Neural cell (in vitro differentiated cells): ENCODE data around the gene NR1D1. TPM values are rescaled to one million over a fixed set of nuclear protein-coding genes. Genes with fewer than 3 reads are reported as not detected.

Source experiments
- H2AFZ ChIP-seq: fragments of 200-600, 300-800 bp; sonication (generic), shearing (Covaris generic); 2 replicates; pipeline ENCODE4 v1.6.0; 2014; ENCODE audit warnings: low read depth, mild to moderate bottlenecking, antibody characterized with exemption, low read length, moderate library complexity
- H3F3A ChIP-seq: fragments of 200-600 bp; shearing (Covaris generic); 2 replicates; pipeline ENCODE4 v1.6.1; 2016; ENCODE audit warnings: mild to moderate bottlenecking, moderate library complexity, mixed read lengths, antibody characterized with exemption, low read length; ENCODE audit not compliant: insufficient read depth, poor library complexity, severe bottlenecking
- H3K27ac ChIP-seq: fragments of 200-600, 300-800 bp; sonication (generic), shearing (Covaris generic); 2 replicates; pipeline ENCODE4 v1.5.1; 2014; ENCODE audit warnings: mild to moderate bottlenecking, low read length, moderate library complexity
- H3K27me3 ChIP-seq: fragments of 300-800, 200-600 bp; sonication (generic), shearing (Covaris generic); 2 replicates; pipeline ENCODE4 v1.6.0; 2014; ENCODE audit warnings: mild to moderate bottlenecking, low read depth, low read length, moderate library complexity; ENCODE audit not compliant: insufficient read depth
- H3K36me3 ChIP-seq: fragments of 300-800, 200-600 bp; sonication (generic), shearing (Covaris generic); 2 replicates; pipeline ENCODE4 v1.5.1; 2014; ENCODE audit warnings: mild to moderate bottlenecking, antibody characterized with exemption, low read length, moderate library complexity; ENCODE audit not compliant: insufficient read depth
- H3K4me2 ChIP-seq: fragments of 300-800, 200-600 bp; sonication (generic), shearing (Covaris generic); 2 replicates; pipeline ENCODE4 v1.6.0; 2014; ENCODE audit warnings: mild to moderate bottlenecking, low read length
- H3K4me3 ChIP-seq: fragments of 300-800, 200-600 bp; sonication (generic), shearing (Covaris generic); 2 replicates; pipeline ENCODE4 v1.5.1; 2014; ENCODE audit warnings: mild to moderate bottlenecking, low read length, moderate library complexity
- H3K79me2 ChIP-seq: fragments of 200-600 bp; shearing (Covaris generic); replicated peaks from 2 replicates; pipeline ENCODE4 v1.6.0; 2014; ENCODE audit warnings: mild to moderate bottlenecking, low read length, moderate library complexity; ENCODE audit not compliant: insufficient read depth
- H3K9ac ChIP-seq: fragments of 300-800, 200-600 bp; sonication (generic), shearing (Covaris generic); 2 replicates; pipeline ENCODE4 v1.6.1; 2016; ENCODE audit warnings: mild to moderate bottlenecking, low read length, mixed read lengths
- H3K9me2 ChIP-seq: fragments of 200-600 bp; shearing (Covaris generic); 2 replicates; pipeline ENCODE4 v1.6.1; 2016; ENCODE audit warnings: mild to moderate bottlenecking, low read length, mixed read lengths; ENCODE audit not compliant: insufficient read depth
- H3K9me3 ChIP-seq: fragments of 200-600, 300-800 bp; sonication (generic), shearing (Covaris generic); 2 replicates; pipeline ENCODE4 v1.6.1; 2016; ENCODE audit warnings: mild to moderate bottlenecking, mixed run types, low read length, moderate library complexity, mixed read lengths
- H4K20me1 ChIP-seq: fragments of 200-600 bp; shearing (Covaris generic); 2 replicates; pipeline ENCODE4 v1.6.1; 2016; ENCODE audit warnings: mild to moderate bottlenecking, mixed run types; ENCODE audit not compliant: insufficient read depth
- CTCF ChIP-seq: fragments of 450-650 bp; IDR thresholded peaks from 2 replicates; pipeline ENCODE4 v1.5.1; 2014; ENCODE audit warnings: antibody characterized with exemption, mild to moderate bottlenecking, moderate library complexity; ENCODE audit not compliant: poor library complexity, severe bottlenecking
- EP300 ChIP-seq: fragments of 450-650 bp; conservative IDR thresholded peaks from 2 replicates; pipeline ENCODE4 v1.6.1; 2014; ENCODE audit warnings: antibody characterized with exemption, mild to moderate bottlenecking, moderate library complexity; ENCODE audit not compliant: poor library complexity, severe bottlenecking
- EZH2 ChIP-seq: fragments of 200-600, 300-800 bp; shearing (Covaris generic), sonication (generic); IDR thresholded peaks from 2 replicates; pipeline ENCODE4 v1.6.1; 2014; ENCODE audit warnings: antibody characterized with exemption, low read length, borderline replicate concordance, mild to moderate bottlenecking; ENCODE audit not compliant: insufficient read depth, poor library complexity, severe bottlenecking
- POLR2AphosphoS5 ChIP-seq: IDR thresholded peaks from 2 replicates; pipeline ENCODE4 v1.6.1; 2012
- REST ChIP-seq: IDR thresholded peaks from 2 replicates; pipeline ENCODE4 v1.6.1; 2012; ENCODE audit warnings: borderline replicate concordance
- SMC3 ChIP-seq: fragments of 450-650 bp; conservative IDR thresholded peaks from 2 replicates; pipeline ENCODE4 v1.6.1; 2014; ENCODE audit warnings: antibody characterized with exemption, mild to moderate bottlenecking, moderate library complexity; ENCODE audit not compliant: poor library complexity
- polyA plus RNA-seq: library from polyadenylated mRNA; depleted of rRNA; stranded (reverse); fragments of >200 nt; gene quantifications from 2 replicates; pipeline ENCODE4 v1.2.3, GENCODE V29; 2014

The NR1D1 gene
- polyA plus RNA-seq, 1 donor from 2014 or later, result 0.73 TPM

- TF ChIP-seq REST, result no peak
- no peak for TF ChIP-seq SMC3
- TF ChIP-seq POLR2AphosphoS5, result no peak
- TF ChIP-seq EZH2, result no peak
- Histone ChIP-seq H3K27me3 (no peaks in the 10 kb centered on the region), H3K4me2 (no peak overlapping the region), H3K4me3 (no peak overlapping the region), H3K27ac (no peak overlapping the region), H4K20me1 (no peaks in the 10 kb centered on the region), H3F3A (no peaks in the 10 kb centered on the region), H3K36me3 (no peaks in the 10 kb centered on the region), H3K9me3 (no peaks in the 10 kb centered on the region), H3K79me2 (peaks cover 6% of the 10 kb centered on the region), H3K9me2 (no peaks in the 10 kb centered on the region), H2AFZ (no peak overlapping the region), H3K9ac (no peak overlapping the region)
Measured at GRCh38 chr17:40059729-40060475, 40.5 kb downstream of the NR1D1 start.

GRCh38 chr17:40058865-40059264, 41.5 kb downstream of the NR1D1 start:
- no peaks in the 10 kb centered on the region for H4K20me1 ChIP-seq
- no peaks in the 10 kb centered on the region for H3K36me3 ChIP-seq
- no peak overlapping the region for H3K9ac ChIP-seq
- H3K27ac ChIP-seq, result no peak overlapping the region
- no peaks in the 10 kb centered on the region for H3K9me2 ChIP-seq
- H3K9me3 ChIP-seq, result no peaks in the 10 kb centered on the region
- no peaks in the 10 kb centered on the region for H3F3A ChIP-seq
- TF ChIP-seq POLR2AphosphoS5, result no peak
- no peak for TF ChIP-seq SMC3
- no peak for TF ChIP-seq EP300
- TF ChIP-seq CTCF, result no peak
- no peak for TF ChIP-seq REST
- H2AFZ ChIP-seq, result no peak overlapping the region
- no peak overlapping the region for H3K4me3 ChIP-seq
- H3K4me2 ChIP-seq, result no peak overlapping the region
- H3K79me2 ChIP-seq, result peaks cover 9% of the 10 kb centered on the region
- H3K27me3 ChIP-seq, result no peaks in the 10 kb centered on the region
